Uterus (tissue), 4 donors: ENCODE data around the gene APBB3. TPM values are rescaled to one million over a fixed set of nuclear protein-coding genes. Genes with fewer than 3 reads are reported as not detected.

Experiments used
- DNase-seq, 2 donors: peaks; one replicate each; pipeline ENCODE4 v3.0.0-alpha.2; 2019 to 2020
- H3K27ac ChIP-seq, 2 donors: fragments of 200-600 bp; sonication (generic); 1 replicate in 1 of 2; 2 replicates in 1 of 2; pipeline ENCODE4 v1.5.1; 2016 to 2018
- H3K27me3 ChIP-seq, 2 donors: fragments of 200-600 bp; sonication (generic); one replicate each; pipeline ENCODE4 v1.5.1; 2018 to 2019; ENCODE audit warnings: control low read depth in 1 of 2
- H3K36me3 ChIP-seq, 2 donors: fragments of 200-600 bp; sonication (generic); one replicate each; pipeline ENCODE4 v1.5.1; 2019; ENCODE audit warnings: control low read depth in 1 of 2
- H3K4me1 ChIP-seq, 2 donors: fragments of 200-600 bp; sonication (generic); one replicate each; pipeline ENCODE4 v1.5.1; 2018 to 2019; ENCODE audit warnings: control low read depth in 1 of 2
- H3K4me3 ChIP-seq, 2 donors: fragments of 200-600 bp; sonication (generic); 1 replicate in 1 of 2; 2 replicates in 1 of 2; pipeline ENCODE4 v1.5.1; 2018 to 2019; ENCODE audit warnings: mild to moderate bottlenecking in 1 of 2
- H3K9me3 ChIP-seq, 2 donors: fragments of 200-600 bp; sonication (generic); one replicate each; pipeline ENCODE4 v1.5.1; 2019; ENCODE audit warnings: control low read depth in 1 of 2
- POLR2A ChIP-seq, 2 donors: fragments of 450-650 bp; IDR thresholded peaks; one replicate each; pipeline ENCODE4 v1.6.1; 2016; ENCODE audit warnings: antibody characterized with exemption in 2 of 2, mild to moderate bottlenecking in 1 of 2, moderate library complexity in 1 of 2
- intact Hi-C: fragments of 100-400 bp; cut with DNase I; formaldehyde crosslinking; loops from one replicate; pipeline ENCODE4 v1.15.1; 2023; ENCODE audit warnings: low total_unique reads
- total RNA-seq, 4 donors: library from RNA; depleted of rRNA in 3 of 4; stranded (reverse); fragments of >200 nt in 3 of 4; gene quantifications; one replicate each; pipeline versions ENCODE4 v1.1.0 to v1.2.4, GENCODE V29; 2014 to 2023
- TF ChIP-seq, protein P1 (sequence below), 4 experiments: fragments of 200-600 bp in 2 of 4; fragments of 450-650 bp in 2 of 4; sonication (generic) in 2 of 4; IDR thresholded peaks; one replicate each; pipeline ENCODE4 v1.5.1; 2016 to 2019; ENCODE audit warnings: antibody characterized with exemption in 4 of 4, mild to moderate bottlenecking in 2 of 4, moderate library complexity in 1 of 4
- donor health status: DM: yes; HTN: yes; CAD: no.

The APBB3 gene
- total RNA-seq, 4 donors from 2014 or later, result 6.5 to 54.7 (median 27.4) TPM

DNA sequence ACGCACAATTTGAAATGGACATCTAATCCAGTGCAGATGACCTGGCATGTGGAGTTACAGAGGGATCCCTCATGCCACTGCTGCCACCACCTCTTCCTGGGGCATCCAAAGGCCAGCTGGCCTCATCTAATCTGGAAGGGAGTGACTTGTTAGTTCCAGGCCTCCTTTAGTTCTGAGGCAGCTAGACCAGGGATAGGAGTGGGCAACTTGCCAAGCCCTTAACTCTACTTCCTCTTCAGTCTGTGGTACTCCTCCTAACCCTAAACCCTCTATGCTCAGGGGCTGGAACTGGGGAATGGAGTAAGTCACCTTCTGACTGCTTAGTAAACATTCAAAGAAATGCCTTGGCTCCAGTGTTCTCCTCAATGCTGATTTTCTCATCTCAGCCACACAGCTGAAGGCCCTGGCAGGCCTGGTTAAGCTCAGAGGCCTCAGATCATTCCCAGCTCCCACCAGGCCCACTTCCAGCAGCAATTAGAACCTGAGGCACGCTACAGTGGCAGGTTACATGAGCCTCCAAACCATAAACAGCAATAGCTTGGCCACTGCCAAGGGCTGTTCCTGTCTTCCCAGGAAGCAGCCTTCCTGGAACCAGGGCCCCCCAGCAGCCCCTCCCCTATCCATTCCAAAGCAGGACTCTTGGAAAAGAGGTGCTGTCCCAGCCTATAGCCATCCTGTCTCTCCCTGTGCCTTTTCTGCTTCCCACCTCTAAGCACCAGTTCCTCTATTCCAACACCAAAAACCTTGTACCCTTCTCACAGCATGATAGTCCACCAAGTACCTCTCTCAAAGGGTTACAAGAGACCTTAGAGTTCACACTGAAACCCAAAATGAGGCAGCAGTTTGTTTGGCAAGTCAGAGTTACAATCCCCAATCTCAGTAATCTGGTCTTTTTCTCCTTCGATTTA, 14.9 kb downstream of the APBB3 start:
- no peak for TF ChIP-seq POLR2A (IDR thresholded peaks at IDR 0.05)
- TF ChIP-seq, protein P1, sequence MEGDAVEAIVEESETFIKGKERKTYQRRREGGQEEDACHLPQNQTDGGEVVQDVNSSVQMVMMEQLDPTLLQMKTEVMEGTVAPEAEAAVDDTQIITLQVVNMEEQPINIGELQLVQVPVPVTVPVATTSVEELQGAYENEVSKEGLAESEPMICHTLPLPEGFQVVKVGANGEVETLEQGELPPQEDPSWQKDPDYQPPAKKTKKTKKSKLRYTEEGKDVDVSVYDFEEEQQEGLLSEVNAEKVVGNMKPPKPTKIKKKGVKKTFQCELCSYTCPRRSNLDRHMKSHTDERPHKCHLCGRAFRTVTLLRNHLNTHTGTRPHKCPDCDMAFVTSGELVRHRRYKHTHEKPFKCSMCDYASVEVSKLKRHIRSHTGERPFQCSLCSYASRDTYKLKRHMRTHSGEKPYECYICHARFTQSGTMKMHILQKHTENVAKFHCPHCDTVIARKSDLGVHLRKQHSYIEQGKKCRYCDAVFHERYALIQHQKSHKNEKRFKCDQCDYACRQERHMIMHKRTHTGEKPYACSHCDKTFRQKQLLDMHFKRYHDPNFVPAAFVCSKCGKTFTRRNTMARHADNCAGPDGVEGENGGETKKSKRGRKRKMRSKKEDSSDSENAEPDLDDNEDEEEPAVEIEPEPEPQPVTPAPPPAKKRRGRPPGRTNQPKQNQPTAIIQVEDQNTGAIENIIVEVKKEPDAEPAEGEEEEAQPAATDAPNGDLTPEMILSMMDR (IDR thresholded peaks at IDR 0.05), result no peak
- Histone ChIP-seq H3K4me3 (no peak overlapping the region), H3K4me1 (peaks cover 10 to 14% of the 10 kb centered on the region in 2 donors), H3K27ac (peak overlapping the region; percentile 92 to 93), H3K27me3 (no peaks in the 10 kb centered on the region), H3K9me3 (no peaks in the 10 kb centered on the region), H3K36me3 (no peaks in the 10 kb centered on the region)
- DNase-seq, result peak in 1 of 2 donors; percentile 49
- intact Hi-C loops, result no loop called here

DNA sequence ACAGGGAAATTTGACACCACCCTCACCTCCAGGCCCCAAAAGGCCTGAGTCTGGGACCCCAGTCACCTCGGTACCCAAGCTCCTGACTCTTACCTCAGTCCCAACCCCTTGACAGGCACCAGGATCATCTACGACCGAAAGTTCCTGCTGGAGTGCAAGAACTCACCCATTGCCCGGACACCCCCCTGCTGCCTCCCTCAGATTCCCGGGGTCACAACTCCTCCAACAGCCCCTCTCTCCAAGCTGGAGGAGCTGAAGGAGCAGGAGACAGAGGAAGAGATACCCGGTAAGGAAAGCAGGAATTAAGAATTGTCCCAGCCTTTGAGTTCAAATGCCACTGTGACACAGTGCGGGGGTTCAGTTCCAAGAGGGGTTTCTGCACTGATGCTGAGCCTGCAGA, 15.6 kb downstream of the APBB3 start:
- Histone ChIP-seq H3K4me3 (no peak overlapping the region), H3K36me3 (no peaks in the 10 kb centered on the region), H3K27me3 (no peaks in the 10 kb centered on the region), H3K4me1 (peaks cover 10 to 14% of the 10 kb centered on the region in 2 donors), H3K27ac (peak overlapping the region; percentile 92 to 93), H3K9me3 (no peaks in the 10 kb centered on the region)
- DNase-seq, result no peak
- intact Hi-C loops, result no loop called here
- no peak for TF ChIP-seq POLR2A (IDR thresholded peaks at IDR 0.05)
- TF ChIP-seq, protein P1 (IDR thresholded peaks at IDR 0.05), result no peak

DNA sequence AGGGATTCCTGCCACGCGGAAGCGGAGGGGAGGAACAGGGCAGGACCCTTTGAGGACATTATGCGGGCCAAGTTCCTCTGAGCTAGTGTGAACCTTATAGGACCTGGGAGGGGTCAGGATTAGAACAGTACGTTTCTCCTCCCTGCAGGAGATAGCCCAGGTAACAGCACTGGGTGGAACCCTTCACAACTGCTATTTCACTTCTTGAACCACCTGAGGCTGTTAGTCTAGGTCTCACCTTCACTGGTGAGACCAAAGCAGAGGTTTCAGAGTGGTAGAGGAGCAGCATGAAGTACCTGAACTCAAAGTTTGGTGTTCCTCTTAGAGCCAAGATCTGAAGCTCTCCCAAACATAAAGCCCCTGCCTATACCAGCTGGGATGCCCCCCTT, 16.1 kb downstream of the APBB3 start:
- Histone ChIP-seq H3K36me3 (no peaks in the 10 kb centered on the region), H3K4me1 (peaks cover 10 to 14% of the 10 kb centered on the region in 2 donors), H3K27me3 (no peaks in the 10 kb centered on the region), H3K4me3 (peak overlapping the region; percentile 43 to 58), H3K27ac (peak overlapping the region; percentile 92 to 93), H3K9me3 (no peaks in the 10 kb centered on the region)
- TF ChIP-seq, protein P1 (IDR thresholded peaks at IDR 0.05), result no peak
- no peak for TF ChIP-seq POLR2A (IDR thresholded peaks at IDR 0.05)
- intact Hi-C loops, result no loop called here
- no peak for DNase-seq

DNA sequence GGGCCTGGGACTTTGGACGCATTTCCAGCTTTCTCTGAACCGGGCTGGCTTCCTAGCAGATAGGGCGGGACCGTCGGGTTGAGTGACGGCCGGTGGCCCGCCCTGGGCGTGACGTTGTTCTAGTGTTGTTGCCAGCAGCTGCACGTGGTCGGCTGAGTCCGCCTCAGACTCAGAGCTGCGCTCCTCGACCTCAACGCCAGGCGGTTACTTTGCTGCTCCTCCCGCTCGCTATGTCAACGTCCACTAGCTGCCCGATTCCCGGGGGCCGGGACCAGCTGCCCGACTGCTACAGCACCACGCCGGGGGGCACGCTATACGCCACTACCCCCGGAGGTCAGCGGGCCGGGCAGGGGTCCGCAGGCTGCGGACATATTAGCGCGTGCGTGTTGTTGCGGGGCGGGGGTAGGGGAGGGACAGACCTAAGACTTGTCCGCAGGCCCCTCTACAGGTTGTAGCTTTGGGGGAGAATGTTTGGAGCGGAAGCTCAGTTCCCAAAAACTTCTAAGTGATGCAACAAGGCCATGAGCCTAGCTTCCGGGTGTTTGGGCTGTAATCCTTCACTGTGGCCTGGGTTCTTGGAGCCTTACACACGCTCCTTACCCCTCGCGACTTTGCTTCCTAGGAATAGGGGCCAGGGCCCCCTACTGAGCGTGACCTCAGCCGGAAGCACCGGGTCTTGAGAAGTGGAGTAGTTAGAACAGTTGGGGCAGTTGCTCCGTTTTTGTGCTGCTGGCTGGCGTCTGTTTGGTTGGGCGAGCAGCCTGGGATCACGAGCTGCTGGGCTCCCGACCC, 16.7 kb downstream of the APBB3 start, which contains the start of gene EIF4EBP3:
TSS of gene EIF4EBP3 (plus strand) at position 155 of the 792 bp plus-strand sequence. CDS start at position 231, 76 bp downstream.
- H3K4me1 ChIP-seq, result peaks cover 10 to 14% of the 10 kb centered on the region in 2 donors
- DNase-seq, result peak; percentile 96 to 99
- intact Hi-C loops, result no loop called here
- H3K4me3 ChIP-seq, result peak within 1 kb of the TSS; percentile 43 to 58
- no peaks in the 10 kb centered on the region for H3K27me3 ChIP-seq
- no peaks in the 10 kb centered on the region for H3K36me3 ChIP-seq
- no peaks in the 10 kb centered on the region for H3K9me3 ChIP-seq
- peak; percentile 87 to 94 for TF ChIP-seq POLR2A (IDR thresholded peaks at IDR 0.05)
- TF ChIP-seq, protein P1 (IDR thresholded peaks at IDR 0.05), result peak; percentile 16 to 86 (median 74)
- H3K27ac ChIP-seq, result peak within 1 kb of the TSS; percentile 92 to 93
